ENCODE data around the gene TREX2. TPM values are rescaled to one million over a fixed set of nuclear protein-coding genes. Genes with fewer than 3 reads are reported as not detected.

The TREX2 gene
- total and polyA plus RNA-seq, 12 donors = 0.28 to 4.3 (median 1.1) TPM; not detected in 2

DNA sequence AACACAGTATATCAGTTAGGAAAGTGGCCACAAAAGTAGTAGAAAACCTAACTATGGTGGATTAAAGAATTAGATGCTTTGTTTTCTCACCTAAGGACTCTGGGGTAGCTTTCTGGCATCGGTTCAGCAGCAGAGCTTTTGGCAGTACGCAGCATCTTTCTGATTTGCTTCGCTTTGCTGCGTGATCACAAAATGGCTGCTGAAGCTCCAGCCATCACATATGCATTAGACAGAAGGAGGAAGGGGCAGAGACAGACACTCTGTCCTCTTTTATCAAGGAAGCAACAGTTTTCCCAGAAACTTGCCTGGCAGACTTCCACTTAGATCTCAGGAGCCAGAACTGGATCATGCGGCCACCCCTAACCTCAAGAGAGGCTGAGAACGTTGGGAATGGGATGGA is 15.1 kb downstream of the TREX2 start:
- 85 to 91% (median 87%) methylated on average over 4 to 6 of the region's 6 CpGs for WGBS, 4 donors
- H3K9me3 ChIP-seq (replicated peaks in 1 of 3) = peaks cover 0 to 3% (median 0%) of the 10 kb centered on the region in 3 donors
- no peaks in the 10 kb centered on the region for H3K27me3 ChIP-seq
- H3K4me3 ChIP-seq = no peak overlapping the region
- intact Hi-C loops (cut with DNase I) = no loop called here
- H3K27ac ChIP-seq = no peak overlapping the region
- no peaks in the 10 kb centered on the region for H3K36me3 ChIP-seq (replicated peaks in 1 of 2)
- DNase-seq = no peak
- no peak for TF ChIP-seq POLR2A (IDR thresholded peaks at IDR 0.05)
- TF ChIP-seq, protein P1, sequence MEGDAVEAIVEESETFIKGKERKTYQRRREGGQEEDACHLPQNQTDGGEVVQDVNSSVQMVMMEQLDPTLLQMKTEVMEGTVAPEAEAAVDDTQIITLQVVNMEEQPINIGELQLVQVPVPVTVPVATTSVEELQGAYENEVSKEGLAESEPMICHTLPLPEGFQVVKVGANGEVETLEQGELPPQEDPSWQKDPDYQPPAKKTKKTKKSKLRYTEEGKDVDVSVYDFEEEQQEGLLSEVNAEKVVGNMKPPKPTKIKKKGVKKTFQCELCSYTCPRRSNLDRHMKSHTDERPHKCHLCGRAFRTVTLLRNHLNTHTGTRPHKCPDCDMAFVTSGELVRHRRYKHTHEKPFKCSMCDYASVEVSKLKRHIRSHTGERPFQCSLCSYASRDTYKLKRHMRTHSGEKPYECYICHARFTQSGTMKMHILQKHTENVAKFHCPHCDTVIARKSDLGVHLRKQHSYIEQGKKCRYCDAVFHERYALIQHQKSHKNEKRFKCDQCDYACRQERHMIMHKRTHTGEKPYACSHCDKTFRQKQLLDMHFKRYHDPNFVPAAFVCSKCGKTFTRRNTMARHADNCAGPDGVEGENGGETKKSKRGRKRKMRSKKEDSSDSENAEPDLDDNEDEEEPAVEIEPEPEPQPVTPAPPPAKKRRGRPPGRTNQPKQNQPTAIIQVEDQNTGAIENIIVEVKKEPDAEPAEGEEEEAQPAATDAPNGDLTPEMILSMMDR (IDR thresholded peaks at IDR 0.05) = no peak
- H3K4me1 ChIP-seq (replicated peaks in 1 of 2) = no peaks in the 10 kb centered on the region

DNA sequence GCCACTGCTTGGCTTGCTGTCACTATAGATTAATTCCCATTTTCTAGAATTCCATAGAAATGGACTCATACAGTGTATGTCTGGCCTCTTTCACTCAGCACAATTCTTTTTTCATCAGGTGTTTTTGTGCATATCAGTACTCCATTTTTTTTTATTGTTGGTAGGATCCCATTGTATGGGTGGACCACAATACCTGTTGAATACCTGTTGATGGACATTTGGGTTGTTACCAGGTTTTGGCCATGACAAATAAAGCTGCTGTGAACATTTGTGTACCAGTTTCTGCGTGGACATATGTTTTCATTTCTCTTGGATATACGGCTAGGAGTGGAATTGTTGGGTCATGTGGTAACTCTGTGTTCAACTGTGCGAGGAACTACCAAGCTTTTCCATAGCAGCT is 19.7 kb downstream of the TREX2 start:
- no peaks in the 10 kb centered on the region for H3K27me3 ChIP-seq
- WGBS, 4 donors = 75 to 97% (median 89%) methylated on average over 1 to 3 of the region's 3 CpGs
- DNase-seq = no peak
- H3K36me3 ChIP-seq (replicated peaks in 1 of 2) = no peaks in the 10 kb centered on the region
- TF ChIP-seq POLR2A (IDR thresholded peaks at IDR 0.05) = no peak
- TF ChIP-seq, protein P1 (IDR thresholded peaks at IDR 0.05) = no peak
- H3K27ac ChIP-seq = no peak overlapping the region
- H3K9me3 ChIP-seq (replicated peaks in 1 of 3) = peaks cover 0 to 3% (median 0%) of the 10 kb centered on the region in 3 donors
- H3K4me1 ChIP-seq (replicated peaks in 1 of 2) = no peaks in the 10 kb centered on the region
- no peak overlapping the region for H3K4me3 ChIP-seq
- intact Hi-C loops (cut with DNase I) = no loop called here

DNA sequence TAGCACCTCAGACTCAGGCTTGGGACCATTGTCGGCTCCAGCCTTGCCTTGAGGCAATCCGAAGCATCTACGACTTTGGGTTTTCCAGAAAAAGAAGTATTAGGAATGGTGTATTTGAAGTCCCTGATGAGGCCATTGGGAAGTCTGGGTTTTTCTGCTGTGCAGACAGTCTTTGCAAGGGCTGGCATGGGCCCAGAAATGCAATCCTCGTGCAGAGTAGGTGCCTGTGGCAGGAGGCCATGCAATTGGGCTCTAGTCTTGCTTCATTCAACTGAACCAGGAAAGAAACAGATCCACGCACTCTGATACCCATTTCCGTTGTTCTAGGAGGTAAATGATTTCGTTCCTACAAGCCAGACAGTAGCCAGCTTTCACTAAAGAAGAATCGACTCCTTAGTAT is 22.2 kb downstream of the TREX2 start:
- no peaks in the 10 kb centered on the region for H3K27me3 ChIP-seq
- DNase-seq = peak in 5 of 7 donors; percentile 43 to 65 (median 57)
- TF ChIP-seq, protein P1 (IDR thresholded peaks at IDR 0.05) = no peak
- TF ChIP-seq POLR2A (IDR thresholded peaks at IDR 0.05) = no peak
- H3K36me3 ChIP-seq (replicated peaks in 1 of 2) = no peaks in the 10 kb centered on the region
- WGBS, 4 donors = 69 to 85% (median 77%) methylated on average over 5 to 8 of the region's 8 CpGs
- H3K4me3 ChIP-seq = no peak overlapping the region
- H3K4me1 ChIP-seq (replicated peaks in 1 of 2) = no peaks in the 10 kb centered on the region
- no peak overlapping the region for H3K27ac ChIP-seq
- intact Hi-C loops (cut with DNase I) = no loop called here
- H3K9me3 ChIP-seq (replicated peaks in 1 of 3) = no peaks in the 10 kb centered on the region

DNA sequence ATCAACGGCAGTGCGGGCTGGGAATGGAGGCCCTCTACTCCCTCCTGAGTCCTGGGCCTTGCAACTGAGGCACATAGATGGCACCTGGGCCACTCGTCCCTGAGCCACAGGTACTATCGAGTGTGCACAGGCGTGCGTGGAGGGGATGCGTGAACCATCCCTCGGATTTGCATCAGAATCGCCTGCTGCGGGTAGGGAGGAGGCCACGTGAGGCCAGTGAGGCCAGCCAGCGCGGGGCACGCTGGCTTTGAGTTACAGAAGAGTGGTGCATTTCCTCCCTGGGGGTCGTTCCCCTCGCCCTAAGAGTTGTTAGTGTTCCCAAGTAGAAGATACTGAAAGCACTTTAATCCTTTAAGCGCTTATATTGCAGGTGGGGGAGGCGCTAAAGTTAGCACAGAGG is 24.0 kb downstream of the TREX2 start:
- Histone ChIP-seq H3K4me1 (replicated peaks in 1 of 2) (no peaks in the 10 kb centered on the region), H3K36me3 (replicated peaks in 1 of 2) (no peaks in the 10 kb centered on the region), H3K9me3 (replicated peaks in 1 of 3) (no peaks in the 10 kb centered on the region), H3K4me3 (no peak overlapping the region), H3K27ac (no peak overlapping the region), H3K27me3 (no peaks in the 10 kb centered on the region)
- 88 to 100% (median 92%) methylated on average over 3 to 18 of the region's 18 CpGs for WGBS, 4 donors
- intact Hi-C loops (cut with DNase I) = no loop called here
- TF ChIP-seq POLR2A (IDR thresholded peaks at IDR 0.05) = no peak
- TF ChIP-seq, protein P1 (IDR thresholded peaks at IDR 0.05) = no peak
- peak in 1 of 7 donors; percentile 11 for DNase-seq
